IPS-18a (cell line): ENCODE measurements around the gene NHS.

Experiments
- H3K27ac ChIP-seq: one replicate; pipeline ENCODE4 v1.5.1; 2013; ENCODE audit warnings: low read length
- H3K27me3 ChIP-seq: one replicate; pipeline ENCODE4 v1.6.1; 2013; ENCODE audit warnings: mild to moderate bottlenecking, low read length; ENCODE audit not compliant: control insufficient read depth, insufficient read depth
- H3K36me3 ChIP-seq: one replicate; pipeline ENCODE4 v1.6.1; 2013; ENCODE audit warnings: low read depth, low read length; ENCODE audit not compliant: control insufficient read depth
- H3K4me1 ChIP-seq: one replicate; pipeline ENCODE4 v1.6.1; 2013; ENCODE audit warnings: low read depth, low read length; ENCODE audit not compliant: control insufficient read depth
- H3K4me3 ChIP-seq: one replicate; pipeline ENCODE4 v1.5.1; 2013; ENCODE audit warnings: low read length
- H3K9ac ChIP-seq: one replicate; pipeline ENCODE4 v1.6.1; 2013; ENCODE audit warnings: mild to moderate bottlenecking, low read length, moderate library complexity
- H3K9me3 ChIP-seq: one replicate; pipeline ENCODE4 v1.6.1; 2013; ENCODE audit warnings: low read depth, low read length; ENCODE audit not compliant: control insufficient read depth

NHS gene

GRCh38 chrX:17453788-17454187, 78.8 kb downstream of the NHS start:
- no peak overlapping the region for H3K9ac ChIP-seq
- H3K27me3 ChIP-seq = no peaks in the 10 kb centered on the region
- H3K4me3 ChIP-seq = no peak overlapping the region
- peaks cover 13% of the 10 kb centered on the region for H3K4me1 ChIP-seq
- no peaks in the 10 kb centered on the region for H3K36me3 ChIP-seq
- no peaks in the 10 kb centered on the region for H3K9me3 ChIP-seq
- no peak overlapping the region for H3K27ac ChIP-seq

GRCh38 chrX:17456526-17456925, 81.5 kb downstream of the NHS start:
- H3K27me3 ChIP-seq = no peaks in the 10 kb centered on the region
- H3K36me3 ChIP-seq = no peaks in the 10 kb centered on the region
- H3K27ac ChIP-seq = no peak overlapping the region
- no peak overlapping the region for H3K9ac ChIP-seq
- no peaks in the 10 kb centered on the region for H3K9me3 ChIP-seq
- H3K4me3 ChIP-seq = no peak overlapping the region
- H3K4me1 ChIP-seq = peaks cover 25% of the 10 kb centered on the region

- no peak overlapping the region for H3K27ac ChIP-seq
- H3K4me3 ChIP-seq = no peak overlapping the region
- H3K27me3 ChIP-seq = no peaks in the 10 kb centered on the region
- no peak overlapping the region for H3K9ac ChIP-seq
- H3K9me3 ChIP-seq = no peaks in the 10 kb centered on the region
- H3K36me3 ChIP-seq = no peaks in the 10 kb centered on the region
- H3K4me1 ChIP-seq = peaks cover 42% of the 10 kb centered on the region
Observed at GRCh38 chrX:17459008-17459611, 84.1 kb downstream of the NHS start.

GRCh38 chrX:17459661-17460060, 84.7 kb downstream of the NHS start:
- H3K27ac ChIP-seq = no peak overlapping the region
- H3K4me1 ChIP-seq = peaks cover 45% of the 10 kb centered on the region
- no peaks in the 10 kb centered on the region for H3K27me3 ChIP-seq
- no peaks in the 10 kb centered on the region for H3K36me3 ChIP-seq
- H3K9me3 ChIP-seq = no peaks in the 10 kb centered on the region
- no peak overlapping the region for H3K4me3 ChIP-seq
- no peak overlapping the region for H3K9ac ChIP-seq

GRCh38 chrX:17462881-17463280, 87.9 kb downstream of the NHS start:
- H3K4me1 ChIP-seq = peaks cover 34% of the 10 kb centered on the region

GRCh38 chrX:17464194-17464593, 89.2 kb downstream of the NHS start:
- Histone ChIP-seq H3K27ac (no peak overlapping the region), H3K4me1 (peaks cover 28% of the 10 kb centered on the region), H3K9me3 (no peaks in the 10 kb centered on the region), H3K36me3 (no peaks in the 10 kb centered on the region), H3K4me3 (no peak overlapping the region), H3K27me3 (no peaks in the 10 kb centered on the region), H3K9ac (no peak overlapping the region)

More at GRCh38 chrX:17462881-17463280, 87.9 kb downstream of the NHS start:
- no peaks in the 10 kb centered on the region for H3K36me3 ChIP-seq
- no peak overlapping the region for H3K9ac ChIP-seq
- H3K27ac ChIP-seq = no peak overlapping the region
- no peak overlapping the region for H3K4me3 ChIP-seq
- H3K9me3 ChIP-seq = no peaks in the 10 kb centered on the region
- H3K27me3 ChIP-seq = no peaks in the 10 kb centered on the region

GRCh38 chrX:17465201-17465600, 90.2 kb downstream of the NHS start:
- H3K4me1 ChIP-seq = peaks cover 22% of the 10 kb centered on the region
- H3K27ac ChIP-seq = no peak overlapping the region
- no peaks in the 10 kb centered on the region for H3K27me3 ChIP-seq
- no peak overlapping the region for H3K4me3 ChIP-seq
- H3K9me3 ChIP-seq = no peaks in the 10 kb centered on the region
- no peaks in the 10 kb centered on the region for H3K36me3 ChIP-seq
- no peak overlapping the region for H3K9ac ChIP-seq

- H3K9me3 ChIP-seq = no peaks in the 10 kb centered on the region
- no peaks in the 10 kb centered on the region for H3K27me3 ChIP-seq
- H3K4me3 ChIP-seq = no peak overlapping the region
- H3K27ac ChIP-seq = no peak overlapping the region
- H3K9ac ChIP-seq = no peak overlapping the region
- no peaks in the 10 kb centered on the region for H3K36me3 ChIP-seq
- peaks cover 22% of the 10 kb centered on the region for H3K4me1 ChIP-seq
Observed at GRCh38 chrX:17465802-17466201, 90.8 kb downstream of the NHS start.

GRCh38 chrX:17470136-17470535, 95.1 kb downstream of the NHS start:
- Histone ChIP-seq H3K9ac (no peak overlapping the region), H3K9me3 (no peaks in the 10 kb centered on the region), H3K36me3 (no peaks in the 10 kb centered on the region), H3K27ac (no peak overlapping the region), H3K4me3 (no peak overlapping the region), H3K4me1 (no peaks in the 10 kb centered on the region), H3K27me3 (no peaks in the 10 kb centered on the region)

- Histone ChIP-seq H3K9ac (no peak overlapping the region), H3K36me3 (no peaks in the 10 kb centered on the region)
Observed at GRCh38 chrX:17471121-17471520, 96.1 kb downstream of the NHS start.

GRCh38 chrX:17471861-17472260, 96.9 kb downstream of the NHS start:
- Histone ChIP-seq H3K27me3 (no peaks in the 10 kb centered on the region), H3K36me3 (no peaks in the 10 kb centered on the region), H3K4me1 (no peaks in the 10 kb centered on the region), H3K9ac (no peak overlapping the region), H3K4me3 (no peak overlapping the region), H3K9me3 (no peaks in the 10 kb centered on the region), H3K27ac (no peak overlapping the region)

More at GRCh38 chrX:17471121-17471520, 96.1 kb downstream of the NHS start:
- Histone ChIP-seq H3K4me1 (no peaks in the 10 kb centered on the region), H3K27me3 (no peaks in the 10 kb centered on the region), H3K9me3 (no peaks in the 10 kb centered on the region), H3K27ac (no peak overlapping the region), H3K4me3 (no peak overlapping the region)

GRCh38 chrX:17472424-17472823, 97.4 kb downstream of the NHS start:
- no peak overlapping the region for H3K27ac ChIP-seq
- no peaks in the 10 kb centered on the region for H3K9me3 ChIP-seq
- H3K4me1 ChIP-seq = no peaks in the 10 kb centered on the region
- no peaks in the 10 kb centered on the region for H3K36me3 ChIP-seq
- no peak overlapping the region for H3K4me3 ChIP-seq
- H3K9ac ChIP-seq = no peak overlapping the region
- no peaks in the 10 kb centered on the region for H3K27me3 ChIP-seq
